HG02852 (cell line): ENCODE data around the gene LRCH1.
A peak's percentile ranks its signal among the peaks of the same experiment; 100 is the strongest.

Experiments used
- ATAC-seq: cut with Tn5 transposase; IDR thresholded peaks from one replicate; pipeline ENCODE4 v1.9.1; 2021; ENCODE audit warnings: mild to moderate bottlenecking, moderate library complexity; ENCODE audit not compliant: unreplicated experiment

Gene LRCH1

DNA sequence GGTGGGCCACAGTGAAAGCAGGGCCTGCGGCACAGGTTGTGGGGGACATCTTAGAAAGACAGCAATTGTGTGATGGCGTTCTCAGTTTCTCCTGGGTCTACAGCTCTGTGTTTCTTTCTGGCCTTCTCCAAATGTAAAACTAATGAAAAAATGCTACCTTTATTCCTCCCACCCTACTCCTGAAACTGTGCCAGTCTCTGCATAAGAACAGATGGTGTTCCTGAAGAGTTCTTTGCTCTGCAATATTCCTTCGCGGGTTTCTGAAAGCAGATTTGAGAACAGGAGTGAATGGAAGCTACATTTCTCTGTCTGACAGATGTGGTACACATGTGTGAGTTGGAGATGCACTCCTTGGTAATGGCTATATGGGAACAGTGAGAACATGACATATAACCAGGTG lies 18.0 kb upstream of the LRCH1 start:
- no peak for ATAC-seq

DNA sequence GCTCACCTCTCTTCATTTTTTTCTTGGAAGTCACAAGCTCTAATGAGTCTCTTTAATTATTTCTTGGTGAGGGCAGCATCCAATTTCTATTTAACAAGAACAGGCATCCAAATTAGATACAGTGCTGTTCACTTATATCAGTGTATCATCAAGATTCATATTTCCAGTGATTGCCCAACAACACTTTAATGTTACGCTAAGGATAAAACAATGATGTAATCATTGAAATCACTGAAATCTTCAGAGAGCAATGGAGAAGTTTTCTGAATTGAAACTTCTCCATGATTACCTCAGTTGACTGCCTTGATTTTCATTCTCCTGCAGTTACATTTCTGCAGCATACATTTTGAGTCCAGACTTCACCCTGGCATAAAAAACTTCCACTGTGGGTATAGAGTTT lies 17.1 kb upstream of the LRCH1 start:
- no peak for ATAC-seq

DNA sequence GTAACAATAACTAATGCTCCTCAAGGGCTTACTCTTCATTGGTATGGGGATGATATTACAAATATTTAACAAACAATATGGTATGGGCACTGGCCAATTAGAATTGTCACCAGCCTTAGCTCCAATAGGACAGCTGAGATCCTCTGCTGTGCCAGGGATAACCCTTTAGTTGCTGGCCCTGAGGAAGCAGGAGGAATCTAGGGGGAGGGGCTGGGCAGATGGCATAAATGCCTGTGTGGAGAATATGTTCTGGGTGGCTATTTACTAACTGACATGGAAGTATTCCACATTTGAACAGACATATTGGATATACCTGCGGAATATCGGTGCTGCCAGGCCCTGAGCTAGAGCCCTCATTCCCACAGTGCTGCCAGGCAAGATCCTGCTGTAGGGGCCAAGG lies 16.6 kb upstream of the LRCH1 start:
- ATAC-seq, result no peak

DNA sequence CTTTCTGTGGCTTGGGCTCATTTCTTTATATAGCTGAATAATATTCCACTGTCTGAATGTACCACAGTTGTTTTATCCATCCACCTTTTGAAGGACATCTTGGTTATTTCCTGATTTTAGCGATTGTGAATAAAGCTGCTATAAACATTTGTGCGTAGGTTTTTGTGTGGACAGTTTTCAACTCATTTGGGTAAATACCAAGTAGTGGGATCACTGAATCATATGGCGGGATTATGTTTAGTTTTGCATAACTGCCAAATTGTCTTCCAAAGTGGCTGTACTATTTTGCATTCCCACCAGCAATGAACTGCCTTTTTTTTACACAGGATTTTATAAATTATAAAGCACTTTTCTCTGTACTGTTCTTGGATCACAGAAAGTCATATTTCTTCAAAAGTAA lies 13.7 kb upstream of the LRCH1 start:
- no peak for ATAC-seq

DNA sequence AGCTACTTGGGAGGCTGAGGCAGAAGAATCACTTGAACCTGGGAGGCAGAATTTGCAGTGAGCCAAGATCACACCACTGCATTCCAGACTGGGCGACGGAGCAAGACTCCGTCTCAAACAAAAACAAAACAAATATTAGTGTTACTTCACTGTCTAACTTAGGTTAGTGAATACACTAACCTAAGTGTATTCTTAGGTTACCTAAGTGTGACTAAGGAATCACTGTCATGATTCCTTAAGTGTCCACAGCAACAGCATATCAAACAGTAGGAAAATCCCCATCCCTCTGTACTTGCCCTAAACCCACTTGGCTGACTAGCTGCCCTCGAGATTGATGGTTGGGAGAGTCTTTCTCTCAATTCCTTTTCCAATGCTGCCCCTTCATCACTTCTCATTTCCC lies 11.8 kb upstream of the LRCH1 start:
- no peak for ATAC-seq

DNA sequence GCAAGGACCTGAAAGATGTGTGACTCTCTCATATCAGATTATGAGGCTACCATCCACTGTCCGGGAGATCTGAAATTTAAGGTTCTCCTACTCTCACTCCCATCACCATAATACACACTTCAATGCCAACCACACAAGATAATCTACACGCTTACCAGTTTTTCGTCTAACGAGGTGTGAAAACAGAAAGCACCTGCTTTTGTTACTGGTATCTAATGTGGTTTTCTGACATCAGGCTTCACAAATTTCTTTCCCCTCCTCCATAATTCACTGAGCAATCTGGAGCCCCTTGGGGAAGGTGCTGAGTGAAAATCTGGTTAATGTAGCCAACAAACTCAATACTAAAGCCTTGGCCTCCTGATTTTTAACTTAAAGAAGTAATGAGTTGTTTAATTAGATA lies 10.1 kb upstream of the LRCH1 start:
- ATAC-seq, result no peak

DNA sequence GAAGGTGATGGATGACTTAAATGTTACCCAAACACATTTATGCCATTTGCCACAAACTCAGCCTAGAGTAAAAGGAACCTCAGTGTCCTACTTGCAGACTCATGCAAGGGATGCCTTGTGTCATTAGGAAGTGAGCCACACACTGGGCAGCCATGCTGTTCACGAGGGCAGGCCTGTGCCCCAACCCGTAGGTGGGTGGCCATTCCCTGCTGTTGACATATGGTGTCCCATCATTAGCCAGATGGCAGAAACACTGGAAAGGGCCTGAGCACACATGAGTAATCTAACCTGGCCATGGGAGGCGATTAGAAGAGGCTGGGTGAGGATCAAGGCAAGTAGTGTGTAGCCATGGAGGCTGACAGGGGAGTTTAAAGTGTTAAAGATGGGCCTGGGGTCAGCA lies 9.7 kb upstream of the LRCH1 start:
- no peak for ATAC-seq

DNA sequence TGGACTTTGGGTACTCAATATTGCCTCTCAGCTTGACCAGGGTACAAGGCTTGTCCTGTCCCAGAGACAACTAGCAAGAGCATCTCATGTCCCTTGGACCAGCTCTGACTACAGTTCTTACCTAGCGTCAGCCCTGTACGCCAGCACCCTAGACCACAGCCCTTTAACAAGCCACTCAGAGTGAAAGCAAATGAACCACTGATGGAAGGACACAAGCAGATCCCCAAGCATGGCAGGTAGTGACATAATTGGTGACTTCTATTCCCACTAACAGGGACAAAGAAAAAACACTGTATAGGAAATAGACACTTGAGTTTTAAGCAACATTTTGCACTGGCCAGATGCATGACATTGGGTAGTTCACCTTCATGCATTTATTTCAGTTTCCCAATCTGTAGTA lies 8.8 kb upstream of the LRCH1 start:
- peak; percentile 94 for ATAC-seq

DNA sequence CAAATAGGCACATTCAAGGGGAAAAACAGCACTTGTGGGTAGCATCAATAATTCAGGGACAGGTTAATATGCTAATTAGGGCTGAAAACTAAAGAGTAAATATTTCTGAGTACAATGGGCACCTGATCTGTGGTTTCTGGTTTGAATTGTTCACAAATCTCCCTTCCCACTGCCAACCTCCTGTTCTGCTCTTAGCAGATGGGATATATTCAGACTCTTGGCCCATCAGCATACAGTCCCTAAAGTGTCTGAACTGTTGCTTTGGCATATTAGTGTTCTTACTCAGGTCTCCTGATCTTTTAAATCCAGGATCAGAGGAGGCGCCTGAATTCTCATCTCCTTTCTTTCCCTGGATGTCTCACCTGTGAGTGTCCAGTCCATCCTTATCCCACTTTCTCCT lies 8.2 kb upstream of the LRCH1 start:
- ATAC-seq, result no peak

DNA sequence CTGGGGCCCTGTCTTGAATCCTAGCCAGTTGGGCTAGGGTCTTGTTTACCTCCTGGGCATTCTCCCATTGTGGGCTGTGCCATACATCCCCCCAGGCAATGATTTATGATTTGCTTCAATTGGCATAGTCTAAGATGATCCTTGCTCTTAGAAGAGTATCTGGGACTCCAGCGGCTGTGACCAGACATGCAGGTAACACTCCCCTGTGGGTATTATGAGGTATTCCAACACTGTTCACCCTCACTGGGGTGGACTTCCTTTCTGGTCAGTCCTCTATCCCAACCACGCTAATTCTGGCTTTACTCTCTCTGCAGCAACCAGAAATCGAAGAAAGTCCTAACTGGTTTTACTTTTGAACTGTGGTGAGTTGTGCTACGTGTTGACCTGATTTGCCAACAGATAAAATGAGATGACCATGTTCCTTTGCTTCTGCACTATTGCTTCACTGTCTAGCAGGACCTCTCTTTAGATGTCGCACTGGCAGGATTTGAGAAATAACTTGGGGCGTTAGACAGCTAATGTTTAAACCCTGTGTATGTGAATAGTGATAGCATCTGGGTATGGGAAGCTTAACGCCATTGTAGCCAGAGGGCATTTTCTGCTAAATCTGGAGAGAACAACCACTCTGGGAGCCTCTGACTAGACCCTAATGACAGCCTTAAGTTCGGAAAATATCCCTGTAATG lies 6.7 kb upstream of the LRCH1 start:
- ATAC-seq, result no peak

DNA sequence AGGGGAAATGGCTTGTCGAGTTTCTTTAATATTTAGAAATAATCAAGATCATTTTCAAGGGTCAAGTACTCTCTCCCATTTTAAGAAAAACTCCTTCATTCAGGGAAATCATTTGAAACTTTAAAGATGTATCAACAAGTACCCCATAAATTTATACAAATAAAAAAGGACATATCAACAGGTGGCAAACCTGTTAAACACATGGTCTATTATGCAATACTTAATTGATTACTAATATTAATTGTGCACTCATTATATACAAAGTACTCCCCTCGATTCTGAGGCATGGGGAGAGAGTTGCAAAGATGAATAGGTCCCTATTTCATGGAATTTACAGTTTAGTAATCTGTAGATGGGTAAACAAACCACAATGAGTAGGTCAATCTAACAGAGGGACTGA lies 2.1 kb upstream of the LRCH1 start:
- no peak for ATAC-seq

DNA sequence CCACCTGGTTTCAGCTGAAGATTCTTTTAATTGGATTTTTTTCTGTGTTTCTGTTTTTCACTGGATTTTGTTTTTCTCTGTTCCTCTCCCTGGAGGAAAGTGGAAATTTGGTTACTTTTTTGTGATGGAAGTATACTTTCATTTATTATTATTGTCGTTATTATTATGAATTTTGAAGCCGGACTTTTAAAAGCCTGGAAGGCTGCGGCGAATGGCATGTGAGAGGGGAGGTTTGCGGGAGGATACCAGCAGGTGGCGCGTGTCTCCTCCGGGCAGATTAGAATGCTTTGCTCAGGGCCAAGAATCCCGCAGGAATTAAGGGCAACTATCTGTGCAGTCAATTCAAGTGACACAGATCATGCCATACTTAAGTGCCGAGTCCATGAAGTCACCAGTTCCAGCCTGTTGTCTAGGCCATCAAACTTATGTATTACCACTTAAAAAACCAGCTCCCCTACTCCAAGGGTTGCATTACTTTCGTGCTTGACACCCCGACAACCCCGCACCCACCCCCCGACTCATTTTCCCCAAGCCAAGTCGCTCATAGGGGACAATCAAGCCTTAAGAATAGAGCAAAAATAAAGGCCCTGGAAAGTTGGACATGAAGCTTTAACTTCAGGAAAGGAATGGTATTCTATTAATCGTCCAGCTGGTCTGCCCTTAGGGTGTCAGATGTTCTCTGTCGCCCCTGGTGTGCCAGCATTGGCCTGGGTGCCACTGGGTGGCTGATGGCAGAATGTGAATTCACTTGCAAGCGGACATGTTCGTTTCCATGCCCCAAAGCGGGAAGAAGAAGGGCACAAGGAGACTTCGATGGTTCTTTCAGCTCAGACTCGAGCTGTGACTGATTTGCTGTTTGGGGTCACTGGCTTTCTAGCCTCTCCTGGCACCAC lies 1.3 kb upstream of the LRCH1 start:
- no peak for ATAC-seq

DNA sequence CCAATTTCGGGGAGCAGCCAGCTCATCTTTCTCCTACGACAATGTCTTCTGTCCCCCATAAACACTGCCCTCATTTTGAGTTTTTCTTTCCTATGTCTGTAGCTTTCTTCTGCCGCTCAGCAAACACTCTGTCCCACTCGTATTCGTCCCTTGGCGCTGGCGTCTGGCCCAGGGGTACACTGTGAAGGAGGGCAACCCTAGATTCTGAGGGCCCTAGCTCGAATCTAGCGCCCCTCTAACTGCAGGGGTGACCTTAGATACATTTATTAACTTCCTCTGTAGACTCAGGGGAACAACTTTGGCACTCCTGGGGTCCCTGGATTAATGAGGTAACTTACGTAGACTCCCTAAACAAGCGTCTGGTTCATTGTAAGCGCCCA lies 677 bp upstream of the LRCH1 start:
- ATAC-seq, result no peak

DNA sequence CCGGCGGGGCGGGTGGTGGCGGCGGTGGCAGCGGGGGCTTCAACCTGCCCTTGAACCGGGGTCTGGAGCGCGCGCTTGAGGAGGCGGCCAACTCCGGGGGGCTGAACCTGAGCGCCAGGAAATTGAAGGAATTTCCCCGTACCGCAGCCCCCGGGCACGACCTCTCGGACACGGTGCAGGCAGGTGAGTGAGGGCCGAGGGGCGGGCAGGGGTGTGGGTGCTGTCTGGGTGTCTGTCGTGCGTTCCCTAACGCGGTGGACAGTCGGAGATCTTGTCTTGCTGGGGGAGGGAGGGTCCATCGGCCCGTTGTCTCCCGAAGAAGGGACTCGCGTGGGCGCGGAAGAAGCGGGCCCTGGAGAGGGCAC lies 533 bp downstream of the LRCH1 start:
- peak; percentile 5 for ATAC-seq

DNA sequence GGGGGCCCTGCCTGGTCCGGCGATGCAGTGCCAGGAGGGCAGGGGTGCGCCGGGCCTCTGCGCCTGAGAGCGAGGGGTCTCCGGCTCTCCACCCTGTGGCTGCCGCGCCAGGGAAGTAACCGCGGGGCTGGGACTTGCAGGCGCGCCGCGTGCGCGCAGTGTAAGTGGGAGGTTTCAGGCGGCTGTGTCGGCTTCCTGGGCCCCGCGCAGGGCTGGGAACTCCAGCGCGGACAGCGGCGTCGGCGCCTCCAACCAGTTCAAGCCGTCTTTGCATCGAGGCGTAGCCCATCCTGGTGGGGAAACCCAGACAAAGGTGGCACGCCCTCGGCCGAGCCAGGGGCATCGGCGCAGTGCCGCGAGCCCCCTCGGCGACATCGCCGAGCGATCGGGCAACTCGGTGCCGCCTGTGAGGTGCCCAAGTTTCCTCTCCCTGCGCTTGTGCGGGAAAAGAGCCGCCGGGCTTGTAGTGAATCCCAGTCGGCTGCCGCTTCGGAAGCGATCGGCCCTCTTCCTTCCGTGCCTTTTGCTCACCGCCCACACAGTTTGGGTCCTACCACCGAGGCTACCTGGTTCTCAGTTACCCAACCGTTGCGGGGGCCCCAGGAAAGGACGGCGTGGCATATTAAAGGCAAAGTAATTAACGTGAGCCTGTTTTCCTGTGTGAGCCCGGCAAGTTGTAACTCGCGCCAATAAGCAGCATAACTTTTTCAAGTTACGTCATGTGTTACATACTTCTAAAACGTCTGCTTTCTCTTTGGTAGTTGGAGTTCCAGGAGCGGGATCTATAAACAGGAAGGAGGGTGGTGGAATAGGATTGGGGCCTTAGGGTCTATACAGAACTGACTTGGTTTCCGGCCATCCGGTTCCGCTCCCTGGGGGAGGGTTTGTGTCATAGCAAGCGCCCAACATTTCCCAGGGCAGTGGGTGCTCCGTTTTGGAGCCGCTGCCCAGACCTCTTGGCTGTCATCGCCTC lies 1.2 kb downstream of the LRCH1 start:
- peak; percentile 48 for ATAC-seq

DNA sequence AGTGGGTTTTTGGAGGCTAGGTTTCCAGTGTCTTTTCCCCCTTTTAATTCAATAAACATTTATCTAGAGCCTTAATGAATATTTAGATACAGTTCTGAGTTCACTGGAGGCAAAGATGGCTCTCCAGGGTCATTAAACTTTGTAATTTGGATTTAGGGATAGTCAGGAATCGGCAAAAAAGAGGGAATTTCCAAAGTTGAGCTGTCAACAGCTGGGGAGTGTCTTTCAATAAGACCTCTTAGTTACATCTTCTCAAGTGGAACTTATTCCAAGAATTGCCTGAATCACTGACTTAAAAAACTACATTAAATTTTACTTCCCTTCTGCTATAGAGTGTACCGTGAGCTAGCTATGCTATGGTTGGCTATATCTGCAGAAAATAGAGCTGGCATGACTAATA lies 2.0 kb downstream of the LRCH1 start:
- ATAC-seq, result no peak

DNA sequence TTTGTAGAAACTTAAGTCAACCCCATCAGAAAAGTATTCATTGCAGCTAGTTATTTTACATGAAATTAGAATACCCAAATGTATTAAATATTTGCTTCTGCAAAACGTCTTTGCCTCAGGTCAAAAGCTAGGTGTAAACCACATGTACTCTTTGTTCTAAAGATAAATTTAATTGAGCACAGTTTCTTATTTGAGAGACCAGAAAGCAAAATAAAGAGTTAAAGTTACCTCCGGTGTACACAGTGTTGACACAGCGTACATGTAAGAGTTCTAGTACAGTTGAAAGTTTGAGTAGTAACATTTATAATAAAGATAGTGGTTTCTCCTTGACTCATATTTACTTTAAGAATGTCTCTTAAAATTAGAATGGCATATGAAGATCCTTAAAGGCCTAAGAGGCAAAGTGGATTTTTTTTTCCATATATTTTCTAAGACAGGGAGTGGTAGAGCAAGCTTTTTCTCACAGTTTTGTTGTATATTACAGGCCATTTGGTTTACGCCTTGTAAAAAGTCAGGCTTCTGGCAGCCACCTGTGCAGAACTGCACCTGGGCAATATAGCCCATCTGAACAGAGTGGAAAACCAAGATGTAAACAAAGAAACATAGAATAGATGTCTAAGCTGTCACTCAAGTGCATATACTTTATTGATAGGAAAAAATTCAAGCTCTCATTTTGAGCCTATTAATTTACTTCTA lies 2.9 kb downstream of the LRCH1 start:
- ATAC-seq, result no peak

DNA sequence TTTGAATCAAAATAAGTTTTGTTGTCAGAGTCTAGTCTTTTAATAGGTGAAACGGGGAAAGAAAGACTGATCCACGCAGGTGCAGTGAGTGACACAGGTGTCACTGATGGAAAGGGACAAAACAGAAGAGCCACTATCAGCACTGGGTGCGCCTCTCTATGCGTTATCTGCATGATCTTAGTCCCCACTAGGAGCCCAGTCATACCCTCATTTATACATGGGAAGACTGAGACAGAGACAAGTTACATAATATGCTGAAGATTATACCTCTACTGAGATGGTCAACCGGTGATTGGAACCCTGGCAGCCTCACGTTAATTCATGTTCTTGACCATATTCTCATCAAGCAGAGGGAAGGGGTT lies 3.4 kb downstream of the LRCH1 start:
- ATAC-seq, result no peak

DNA sequence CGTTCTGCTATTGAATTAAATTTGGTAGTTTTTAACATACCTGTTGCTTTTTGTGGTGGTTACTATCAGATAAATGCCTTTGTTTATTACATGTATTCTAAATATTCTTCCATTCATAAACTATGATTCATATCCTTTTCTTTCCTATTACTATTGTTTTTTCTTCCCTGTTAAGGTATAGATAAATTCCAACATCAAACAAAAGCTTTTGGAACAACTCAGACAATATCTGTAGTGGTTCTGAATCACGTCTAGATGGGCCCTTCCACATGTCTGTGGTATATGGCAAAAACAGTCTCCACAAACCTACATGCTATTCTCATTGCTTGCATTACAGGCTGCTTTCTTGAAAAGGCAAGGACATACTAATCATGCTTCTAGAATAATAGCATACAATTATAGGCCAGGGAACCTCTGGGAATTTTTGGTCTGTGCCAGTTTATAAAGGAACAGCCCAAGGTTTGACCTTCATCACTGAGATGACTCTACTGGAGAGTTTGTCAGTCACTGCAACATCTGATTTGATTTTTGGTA lies 6.4 kb downstream of the LRCH1 start:
- no peak for ATAC-seq

DNA sequence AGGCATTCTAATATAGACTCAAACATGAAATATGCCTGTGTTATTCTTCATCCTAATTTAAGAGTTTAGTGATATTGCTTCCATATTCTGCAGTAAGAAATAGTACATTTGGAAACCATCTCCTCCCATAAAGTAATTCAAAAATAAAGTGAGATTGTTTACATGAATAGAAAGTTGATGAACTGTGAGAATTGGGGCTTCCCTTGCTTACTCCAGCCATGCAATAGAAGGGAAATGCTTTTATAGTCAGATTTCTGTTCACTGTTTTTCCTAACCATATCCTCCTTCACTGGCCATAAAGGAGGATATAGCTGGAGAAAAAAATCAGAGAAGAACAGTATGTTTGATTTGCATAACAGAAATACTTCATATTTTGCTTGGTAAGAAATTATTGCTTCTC lies 7.8 kb downstream of the LRCH1 start:
- ATAC-seq, result no peak

DNA sequence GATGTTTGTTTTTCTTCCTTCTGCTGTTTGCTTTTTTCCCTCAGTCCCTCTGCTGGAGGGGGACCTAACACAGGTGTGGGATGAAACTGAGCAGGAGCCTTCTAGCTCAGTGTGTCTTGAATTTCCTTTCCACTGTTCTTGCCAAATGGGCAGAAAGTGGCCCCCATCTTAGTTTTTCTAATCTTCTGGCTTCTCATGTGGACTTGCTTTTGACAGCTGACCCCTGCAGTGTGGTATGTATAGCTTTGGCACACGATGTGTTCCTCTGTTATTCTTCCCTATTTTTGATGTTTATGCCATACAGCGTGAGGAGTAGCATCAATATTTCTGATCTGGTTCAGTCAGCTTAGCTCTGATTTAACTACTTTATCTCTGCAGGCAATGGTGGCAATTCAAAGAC lies 8.3 kb downstream of the LRCH1 start:
- ATAC-seq, result no peak
